ENCODE results near the gene TMEM114.
A peak's percentile ranks its signal among the peaks of the same experiment; 100 is the strongest.

TMEM114 gene

DNA sequence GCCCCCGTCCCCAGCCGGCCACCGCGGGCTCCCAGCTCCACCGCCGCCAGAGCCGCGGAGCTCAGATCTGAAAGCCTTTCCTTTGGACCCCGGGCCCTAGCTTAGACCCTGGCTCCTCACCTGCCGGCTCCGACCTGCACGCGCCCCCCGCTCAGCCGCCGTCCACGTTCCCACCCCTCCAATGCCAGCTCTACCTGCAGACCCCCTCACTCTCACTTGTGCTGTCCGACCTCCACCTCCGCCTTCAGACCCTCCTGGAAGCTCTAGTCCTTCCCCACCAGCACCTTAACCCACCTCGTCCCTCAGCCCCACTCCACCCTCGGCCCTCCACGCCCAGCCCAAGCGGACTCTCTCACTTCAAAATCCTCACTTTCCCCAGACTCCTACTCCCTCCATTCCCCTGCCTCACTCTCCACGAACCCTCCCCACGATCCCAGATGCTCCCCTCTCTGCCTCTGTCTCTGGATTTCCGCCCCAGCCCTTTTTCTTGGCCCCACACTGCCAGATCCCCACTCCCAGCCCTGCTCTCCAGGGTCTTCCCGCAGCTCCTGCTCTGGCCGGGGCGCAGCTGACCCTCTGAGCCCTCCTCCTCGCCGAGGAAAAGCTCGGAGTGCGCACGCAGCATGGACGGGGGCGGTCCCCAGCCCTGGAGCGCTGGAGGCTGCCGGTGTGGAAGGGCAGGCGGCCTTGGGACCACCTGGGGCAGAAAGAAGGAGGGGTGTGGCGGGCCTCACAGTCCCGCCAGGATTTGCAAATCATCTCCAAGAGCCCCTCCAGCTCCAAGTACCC lies at the start of gene TMEM114:
TSS of gene TMEM114 (minus strand) at position 612 of the 789 bp plus-strand sequence. CDS start 673 bp downstream, outside the sequence.
- TF ChIP-seq, protein P1, sequence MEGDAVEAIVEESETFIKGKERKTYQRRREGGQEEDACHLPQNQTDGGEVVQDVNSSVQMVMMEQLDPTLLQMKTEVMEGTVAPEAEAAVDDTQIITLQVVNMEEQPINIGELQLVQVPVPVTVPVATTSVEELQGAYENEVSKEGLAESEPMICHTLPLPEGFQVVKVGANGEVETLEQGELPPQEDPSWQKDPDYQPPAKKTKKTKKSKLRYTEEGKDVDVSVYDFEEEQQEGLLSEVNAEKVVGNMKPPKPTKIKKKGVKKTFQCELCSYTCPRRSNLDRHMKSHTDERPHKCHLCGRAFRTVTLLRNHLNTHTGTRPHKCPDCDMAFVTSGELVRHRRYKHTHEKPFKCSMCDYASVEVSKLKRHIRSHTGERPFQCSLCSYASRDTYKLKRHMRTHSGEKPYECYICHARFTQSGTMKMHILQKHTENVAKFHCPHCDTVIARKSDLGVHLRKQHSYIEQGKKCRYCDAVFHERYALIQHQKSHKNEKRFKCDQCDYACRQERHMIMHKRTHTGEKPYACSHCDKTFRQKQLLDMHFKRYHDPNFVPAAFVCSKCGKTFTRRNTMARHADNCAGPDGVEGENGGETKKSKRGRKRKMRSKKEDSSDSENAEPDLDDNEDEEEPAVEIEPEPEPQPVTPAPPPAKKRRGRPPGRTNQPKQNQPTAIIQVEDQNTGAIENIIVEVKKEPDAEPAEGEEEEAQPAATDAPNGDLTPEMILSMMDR (conservative IDR thresholded peaks at IDR 0.05) = no peak
- no peak for TF ChIP-seq ZFX (IDR thresholded peaks at IDR 0.05)
- no peak within 1 kb of the TSS for H3K27ac ChIP-seq

DNA sequence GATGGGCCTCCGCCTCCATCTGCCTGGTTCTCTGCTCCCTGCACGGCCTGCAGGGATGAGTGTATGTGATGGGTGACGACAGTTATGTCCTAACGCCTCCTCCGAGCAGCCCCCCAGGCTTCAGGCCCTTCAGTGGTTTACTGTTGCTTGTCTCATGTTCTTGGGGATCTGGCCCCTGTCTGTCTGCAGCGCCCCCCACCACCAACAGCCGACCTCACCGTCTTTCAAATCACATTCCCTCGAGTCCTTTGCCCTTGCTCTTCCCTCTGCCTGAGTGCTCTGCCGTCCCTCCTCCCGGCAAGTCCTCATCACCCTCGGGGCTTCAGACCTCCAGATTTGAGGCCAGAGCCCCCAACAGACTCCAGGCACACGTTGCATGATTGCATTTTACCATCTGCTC lies 49.4 kb upstream of the TMEM114 start:
- TF ChIP-seq, protein P1 (conservative IDR thresholded peaks at IDR 0.05) = no peak
- TF ChIP-seq ZFX (IDR thresholded peaks at IDR 0.05) = no peak
- H3K27ac ChIP-seq = no peak overlapping the region

DNA sequence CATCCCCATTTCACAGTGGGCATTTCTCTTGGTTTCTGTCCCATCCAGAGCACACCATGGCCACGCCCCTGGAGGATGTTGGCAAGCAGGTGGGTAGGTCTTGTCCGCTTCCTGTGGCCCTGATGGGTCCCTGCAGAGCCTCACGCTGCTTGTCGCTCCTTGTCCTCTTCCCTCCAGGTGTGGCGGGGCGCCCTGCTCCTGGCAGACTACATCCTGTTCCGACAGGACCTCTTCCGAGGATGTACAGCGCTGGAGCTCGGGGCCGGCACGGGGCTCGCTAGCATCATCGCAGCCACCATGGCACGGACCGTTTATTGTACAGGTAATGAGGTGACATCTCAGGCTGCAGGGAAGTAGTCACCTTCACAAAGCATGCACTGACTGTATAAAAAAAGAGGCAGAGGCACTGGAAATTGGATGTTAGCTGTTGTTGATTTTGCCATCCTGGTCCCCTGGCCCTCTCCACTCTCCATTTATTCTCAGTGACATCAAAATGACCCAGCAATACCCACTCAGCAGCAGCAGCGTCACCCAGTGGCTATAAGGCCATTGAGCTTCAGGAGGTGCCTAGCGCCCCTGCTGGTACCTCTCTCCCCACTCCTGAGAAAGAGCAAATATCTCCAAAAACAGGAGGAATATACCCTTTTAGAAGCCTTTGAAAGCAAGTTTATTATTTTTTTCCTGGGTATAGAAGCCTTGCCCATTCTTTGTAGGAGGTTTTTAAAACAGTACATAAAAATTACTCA lies 44.9 kb upstream of the TMEM114 start:
- TF ChIP-seq, protein P1 (conservative IDR thresholded peaks at IDR 0.05) = peak; percentile 40
- no peak for TF ChIP-seq ZFX (IDR thresholded peaks at IDR 0.05)

DNA sequence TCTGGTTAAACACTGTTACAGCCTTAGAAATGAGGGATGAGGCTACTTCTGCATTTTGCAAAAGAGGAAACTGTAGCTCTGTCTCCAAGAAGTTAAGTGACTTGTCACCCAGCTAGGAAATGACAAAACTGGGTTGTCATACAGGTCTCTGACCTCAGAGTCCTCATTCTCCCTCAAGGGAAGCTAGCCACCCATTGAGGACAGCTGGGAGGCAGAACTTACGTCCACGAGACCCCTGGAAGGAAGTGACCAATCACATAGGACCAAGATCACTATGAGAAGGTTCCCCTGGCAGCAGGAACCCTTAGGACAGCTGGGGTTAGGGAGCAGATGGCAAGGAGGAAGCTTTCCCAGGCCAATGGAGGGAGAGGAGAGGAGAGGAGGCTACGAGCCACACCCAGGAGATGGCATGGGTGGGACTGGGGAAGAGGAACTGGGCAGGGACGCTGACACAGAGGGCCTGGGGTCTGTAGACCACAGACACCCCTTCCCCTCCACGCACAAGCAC lies 42.4 kb upstream of the TMEM114 start:
- H3K27ac ChIP-seq = no peak overlapping the region
- TF ChIP-seq, protein P1 (conservative IDR thresholded peaks at IDR 0.05) = no peak
- no peak for TF ChIP-seq ZFX (IDR thresholded peaks at IDR 0.05)

More for the DNA sequence above, 44.9 kb upstream of the TMEM114 start:
- no peak overlapping the region for H3K27ac ChIP-seq

DNA sequence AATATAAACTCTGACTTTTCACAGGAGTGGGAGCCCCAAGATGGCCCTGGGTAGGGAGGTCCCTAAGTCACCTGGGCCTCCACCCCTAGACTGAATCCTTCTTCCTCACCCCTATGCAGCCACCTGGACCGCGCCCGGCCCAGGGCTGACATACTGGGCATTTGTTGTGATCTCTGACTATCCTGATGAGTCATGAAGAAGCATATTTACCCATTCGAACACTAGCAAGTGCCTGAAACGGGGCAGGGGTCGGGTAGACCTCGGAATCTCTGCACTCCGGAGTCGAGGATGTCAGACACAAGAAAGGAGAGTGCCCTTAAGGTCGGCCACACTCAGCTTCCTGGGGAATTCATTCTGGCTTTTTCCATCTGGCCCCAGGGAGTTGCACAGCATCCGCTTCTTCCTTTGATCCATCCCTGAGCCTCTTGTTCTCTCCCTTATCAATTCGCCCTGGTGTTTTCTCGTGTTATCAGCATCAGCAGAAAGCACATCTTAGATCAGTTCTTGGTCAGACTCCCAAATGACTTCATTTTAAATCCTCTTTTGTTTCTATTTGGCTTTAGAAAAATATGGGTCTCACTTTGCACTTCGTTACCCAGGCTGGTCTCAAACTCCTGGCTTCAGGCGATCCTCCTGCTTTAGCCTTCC lies 41.6 kb upstream of the TMEM114 start:
- no peak for TF ChIP-seq ZFX (IDR thresholded peaks at IDR 0.05)
- TF ChIP-seq, protein P1 (conservative IDR thresholded peaks at IDR 0.05) = no peak
- no peak overlapping the region for H3K27ac ChIP-seq

DNA sequence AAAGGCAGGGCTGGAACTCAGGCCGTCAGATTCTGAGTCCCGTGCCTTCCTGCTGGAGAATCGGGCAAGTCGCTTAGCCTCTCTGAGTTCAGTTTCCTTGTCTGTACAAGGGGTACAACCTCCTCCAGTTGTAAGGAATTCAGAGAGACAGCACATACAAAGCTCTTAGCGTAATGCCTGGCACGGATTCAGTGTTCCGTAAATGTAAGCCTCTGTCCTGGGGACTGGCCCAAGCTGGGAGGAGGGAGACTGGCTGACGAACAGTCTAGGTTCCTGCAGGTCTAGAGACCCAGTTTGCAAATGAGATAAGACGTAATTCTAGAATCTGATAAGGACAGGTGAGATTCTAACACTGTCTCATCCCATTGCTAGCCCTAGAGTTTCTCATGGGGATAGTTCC lies 41.1 kb upstream of the TMEM114 start:
- no peak for TF ChIP-seq ZFX (IDR thresholded peaks at IDR 0.05)
- TF ChIP-seq, protein P1 (conservative IDR thresholded peaks at IDR 0.05) = no peak
- no peak overlapping the region for H3K27ac ChIP-seq
